MV-4-11 (cell line): ENCODE measurements around the gene CLEC4G.
A peak's percentile ranks its signal among the peaks of the same experiment; 100 is the strongest.

Experiments
- DNase-seq: peaks from one replicate; lab custom pipeline; 2025; lab: John Stamatoyannopoulos, UW

CLEC4G gene

DNA sequence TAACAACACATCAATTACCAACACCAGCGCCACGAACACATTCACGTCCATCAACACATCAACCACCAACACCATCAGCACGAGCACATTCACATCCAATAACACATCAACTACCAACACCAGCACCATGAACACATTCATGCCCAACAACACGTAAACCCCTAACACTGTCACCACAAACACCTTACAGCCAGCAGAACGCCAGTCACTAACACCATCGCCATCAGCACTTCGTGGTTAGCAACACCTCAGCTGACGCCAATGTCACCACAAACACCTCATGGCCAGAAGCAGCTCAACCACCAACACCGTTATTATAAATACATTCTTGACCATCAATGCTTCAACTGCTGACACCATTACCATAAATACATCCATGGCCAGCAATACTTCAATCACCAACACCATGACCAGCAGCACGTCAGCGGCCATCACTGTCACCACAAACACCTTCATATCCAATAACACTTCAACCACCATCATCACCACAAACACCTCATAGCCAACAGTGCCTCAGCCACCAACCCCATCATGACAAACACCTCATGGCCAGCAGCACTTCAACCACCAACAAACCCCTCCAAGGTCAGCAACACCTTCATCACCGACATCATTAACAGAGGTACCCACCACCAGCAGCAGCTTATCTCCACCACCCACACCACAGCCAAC is 39.4 kb downstream of the CLEC4G start:
- no peak for DNase-seq

DNA sequence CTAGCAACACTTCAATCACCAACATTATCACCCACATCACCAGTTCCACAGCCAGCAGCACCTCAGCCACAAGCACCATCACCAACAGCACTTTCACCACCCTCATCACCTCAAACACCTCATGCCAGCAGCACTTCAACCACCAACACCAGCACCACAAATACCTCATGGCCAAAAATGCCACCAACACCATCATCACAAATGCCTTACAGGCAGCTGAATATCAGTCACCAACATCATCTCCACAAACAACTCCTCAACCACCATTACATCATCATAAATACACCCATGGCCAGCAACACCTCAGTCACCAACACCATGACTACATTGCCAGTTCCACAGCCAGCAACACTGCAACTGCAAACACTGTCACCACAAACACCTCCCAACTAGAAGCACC is 40.4 kb downstream of the CLEC4G start:
- DNase-seq = no peak

DNA sequence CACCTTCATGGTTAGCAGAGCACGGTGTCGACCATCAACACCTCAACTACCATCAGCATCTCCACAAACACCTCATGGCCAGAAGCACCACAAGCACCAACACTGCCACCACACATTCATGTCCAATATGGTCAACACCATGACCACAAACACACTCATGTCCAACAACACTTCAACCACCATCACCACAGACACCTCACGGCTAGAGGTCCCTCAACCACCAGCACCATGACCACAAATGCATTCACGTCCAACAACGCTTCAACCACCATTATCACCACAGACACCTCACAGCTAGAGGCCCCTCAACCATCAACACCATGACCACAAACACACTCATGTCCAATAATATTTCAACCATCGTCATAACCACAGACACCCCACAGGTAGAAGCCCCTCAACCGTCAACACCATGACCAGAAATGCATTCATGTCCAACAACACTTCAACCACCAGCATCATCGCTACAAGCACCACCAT is 41.1 kb downstream of the CLEC4G start:
- DNase-seq = no peak

DNA sequence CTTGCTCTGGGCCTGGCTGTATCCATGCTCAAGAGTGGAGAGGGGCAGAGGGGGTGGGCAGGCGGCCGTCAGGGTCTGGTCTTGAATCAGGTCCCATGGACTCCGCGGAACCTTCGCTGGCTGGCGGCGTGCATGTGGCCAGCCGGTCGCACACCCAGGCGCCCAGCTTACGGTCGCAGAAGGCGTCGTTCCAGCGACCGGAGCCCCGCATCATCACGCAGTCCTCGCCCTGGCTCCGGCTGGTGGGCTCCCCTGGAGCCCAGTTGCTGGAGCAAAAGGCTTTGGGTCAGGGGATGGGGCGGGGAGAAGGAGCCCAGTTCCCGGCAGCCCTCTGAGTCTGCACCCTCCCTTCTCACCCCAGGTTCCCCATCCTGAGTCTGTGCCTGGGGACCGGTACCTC is 42.7 kb downstream of the CLEC4G start:
- no peak for DNase-seq

DNA sequence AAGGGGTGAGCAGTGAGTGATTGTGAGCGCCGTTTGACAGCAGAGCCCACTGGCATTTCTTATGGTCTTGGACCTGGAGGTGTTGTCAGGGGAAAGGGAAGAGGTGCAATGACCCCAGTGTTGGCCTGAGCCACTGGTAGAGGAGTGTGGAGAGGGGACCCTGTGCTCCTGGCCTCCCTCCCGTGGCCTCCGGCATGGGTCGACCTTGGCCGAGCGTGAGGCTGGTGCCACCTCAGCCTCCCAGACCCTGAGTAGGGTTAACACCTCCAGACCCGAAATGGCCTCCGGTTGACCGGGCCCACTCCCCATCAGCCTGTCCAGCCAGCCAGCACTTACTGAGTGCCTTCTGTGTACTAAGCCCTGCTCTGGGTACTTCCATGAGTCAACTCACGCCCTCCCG is 44.7 kb downstream of the CLEC4G start:
- no peak for DNase-seq

DNA sequence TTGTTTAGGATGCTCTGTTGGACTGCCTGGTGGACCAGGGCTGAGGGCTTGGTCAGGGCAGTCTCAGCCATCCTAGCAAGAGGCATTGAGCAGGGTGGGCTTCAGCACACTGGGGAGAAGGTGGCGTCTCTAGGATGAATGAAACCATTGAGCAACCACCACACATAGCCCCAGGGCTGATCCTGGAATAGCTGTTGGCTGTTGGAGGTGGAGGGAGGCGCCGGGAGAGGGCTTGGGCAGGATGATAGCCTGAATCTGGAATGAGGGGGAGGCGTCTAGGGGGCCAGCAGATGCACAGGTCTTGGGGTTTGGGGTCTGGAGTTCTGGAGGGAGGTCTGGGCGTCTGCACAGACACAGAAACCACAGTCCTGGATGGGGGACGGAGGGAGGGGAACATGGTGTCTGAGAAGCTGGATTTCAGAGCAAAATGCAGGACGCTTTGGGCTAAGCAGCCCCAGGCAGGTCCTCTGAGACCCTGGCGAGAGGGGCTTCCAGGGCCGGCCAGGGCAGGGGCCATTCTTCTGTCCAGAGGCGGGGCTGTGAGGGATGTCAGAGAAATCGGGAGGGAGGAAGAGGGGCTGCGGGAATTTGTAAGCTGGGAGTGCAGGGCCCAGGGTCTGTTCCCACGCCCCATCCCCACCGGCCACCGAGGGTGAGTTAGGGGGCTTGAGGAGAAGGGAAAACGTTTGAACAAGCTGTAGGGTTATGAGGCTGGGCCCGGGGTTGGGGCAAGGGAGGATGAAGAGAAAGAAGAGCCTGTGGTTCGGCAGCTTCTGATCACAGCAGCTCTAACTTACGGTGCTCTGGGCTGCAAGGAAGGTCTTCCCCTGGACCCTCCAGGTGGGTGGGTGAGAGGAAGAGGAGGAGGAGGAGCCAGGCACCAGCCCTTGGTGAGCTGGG is 46.1 kb downstream of the CLEC4G start:
- no peak for DNase-seq

DNA sequence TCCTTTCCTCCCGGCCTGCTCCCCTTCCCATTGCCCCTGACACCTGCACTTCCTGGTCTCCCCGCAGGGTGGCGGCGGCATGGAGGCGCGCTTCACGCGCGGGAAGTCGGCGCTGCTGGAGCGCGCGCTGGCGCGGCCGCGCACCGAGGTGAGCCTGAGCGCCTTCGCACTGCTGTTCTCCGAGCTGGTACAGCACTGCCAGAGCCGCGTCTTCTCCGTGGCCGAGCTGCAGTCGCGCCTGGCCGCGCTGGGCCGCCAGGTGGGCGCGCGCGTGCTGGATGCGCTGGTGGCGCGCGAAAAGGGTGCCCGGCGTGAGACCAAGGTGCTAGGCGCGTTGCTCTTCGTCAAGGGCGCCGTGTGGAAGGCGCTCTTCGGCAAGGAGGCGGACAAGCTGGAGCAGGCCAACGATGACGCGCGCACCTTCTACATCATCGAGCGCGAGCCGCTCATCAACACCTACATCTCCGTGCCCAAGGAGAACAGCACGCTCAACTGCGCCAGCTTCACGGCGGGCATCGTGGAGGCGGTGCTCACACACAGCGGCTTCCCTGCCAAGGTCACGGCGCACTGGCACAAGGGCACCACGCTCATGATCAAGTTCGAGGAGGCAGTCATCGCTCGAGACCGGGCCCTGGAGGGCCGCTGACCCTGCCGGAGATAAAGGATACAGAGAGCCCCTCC is 49.6 kb downstream of the CLEC4G start:
- DNase-seq = no peak

DNA sequence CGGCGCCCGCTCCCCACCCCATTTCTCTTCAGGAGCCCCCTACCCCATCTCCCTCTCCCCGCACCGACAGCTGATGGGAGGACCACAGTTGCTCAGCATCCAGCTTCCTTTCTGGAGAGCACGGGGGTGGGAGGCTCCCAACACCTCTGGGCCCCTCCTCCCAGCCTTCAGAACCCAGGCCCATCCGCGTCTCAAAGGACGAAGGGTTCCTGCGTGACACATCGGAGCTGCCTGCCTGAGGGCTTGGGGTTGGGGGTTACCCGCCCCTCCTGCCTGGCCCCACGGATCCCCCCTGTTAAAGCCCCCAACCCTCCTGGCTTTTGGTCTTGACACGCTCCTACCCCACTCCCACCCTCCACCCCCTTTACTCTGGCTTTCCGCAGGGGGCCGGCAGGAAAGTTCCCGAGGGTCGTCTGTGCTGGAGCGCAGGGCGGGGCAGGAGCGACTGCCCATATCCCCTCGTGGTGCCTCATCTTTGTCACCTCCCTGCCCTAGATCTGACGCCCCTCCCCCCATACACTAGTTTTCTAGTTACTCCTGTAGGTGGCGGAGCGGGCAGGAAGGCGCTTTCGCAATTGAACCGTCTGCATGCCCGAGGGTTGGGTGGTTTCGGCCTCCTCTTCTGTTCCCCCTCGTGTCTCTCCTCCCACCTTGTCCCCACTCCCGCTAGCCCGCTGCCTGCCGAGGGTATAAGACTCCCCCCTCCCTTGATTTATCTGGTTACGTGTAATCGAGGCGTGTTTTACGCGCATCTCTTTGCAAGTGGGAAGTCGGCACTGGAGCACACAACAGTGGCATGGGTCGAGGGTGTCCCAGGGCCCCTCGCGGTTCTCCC is 50.4 kb downstream of the CLEC4G start:
- DNase-seq = peak; percentile 98

DNA sequence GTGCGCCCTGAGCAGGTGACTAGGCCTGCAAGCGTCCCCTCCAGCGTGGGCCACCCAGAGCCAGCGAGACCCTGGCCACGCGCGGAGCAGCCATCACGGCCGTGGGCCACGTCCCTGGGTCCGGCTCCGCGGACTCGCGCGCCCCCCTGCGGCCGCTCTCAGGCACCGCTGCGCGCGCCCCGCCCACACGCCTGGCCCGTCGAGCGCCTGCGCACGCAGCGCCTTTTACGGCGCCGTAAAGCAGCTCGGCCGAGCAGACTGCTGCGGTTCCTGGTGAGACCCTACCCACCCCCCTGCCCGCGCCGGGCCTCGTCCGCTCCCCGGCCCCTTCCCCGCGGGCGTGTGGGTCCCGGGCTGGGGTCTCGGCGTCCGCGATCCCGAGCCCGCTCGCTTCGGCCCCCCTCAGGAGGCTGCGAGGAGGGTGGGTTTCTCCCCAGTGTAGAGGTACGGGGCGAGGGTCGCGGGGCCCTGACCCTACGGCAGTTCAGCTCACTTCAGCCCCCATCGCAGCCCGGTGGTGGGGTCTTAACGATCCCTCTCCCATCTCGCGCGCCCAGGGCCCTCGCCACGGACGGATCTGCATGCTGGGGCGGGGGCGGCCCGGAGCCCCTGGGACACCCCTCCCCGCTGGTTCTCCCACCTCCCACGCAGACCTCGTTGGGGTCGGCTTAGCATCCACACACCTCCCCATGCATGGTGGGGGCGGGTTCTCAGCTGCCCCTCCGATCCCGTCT is 51.1 kb downstream of the CLEC4G start, which contains the start of gene TRAPPC5:
Gene TRAPPC5, plus strand, starts transcription at position 228 of the 734 bp plus-strand sequence. CDS start 1,421 bp downstream, outside the sequence.
- DNase-seq = peak; percentile 88

DNA sequence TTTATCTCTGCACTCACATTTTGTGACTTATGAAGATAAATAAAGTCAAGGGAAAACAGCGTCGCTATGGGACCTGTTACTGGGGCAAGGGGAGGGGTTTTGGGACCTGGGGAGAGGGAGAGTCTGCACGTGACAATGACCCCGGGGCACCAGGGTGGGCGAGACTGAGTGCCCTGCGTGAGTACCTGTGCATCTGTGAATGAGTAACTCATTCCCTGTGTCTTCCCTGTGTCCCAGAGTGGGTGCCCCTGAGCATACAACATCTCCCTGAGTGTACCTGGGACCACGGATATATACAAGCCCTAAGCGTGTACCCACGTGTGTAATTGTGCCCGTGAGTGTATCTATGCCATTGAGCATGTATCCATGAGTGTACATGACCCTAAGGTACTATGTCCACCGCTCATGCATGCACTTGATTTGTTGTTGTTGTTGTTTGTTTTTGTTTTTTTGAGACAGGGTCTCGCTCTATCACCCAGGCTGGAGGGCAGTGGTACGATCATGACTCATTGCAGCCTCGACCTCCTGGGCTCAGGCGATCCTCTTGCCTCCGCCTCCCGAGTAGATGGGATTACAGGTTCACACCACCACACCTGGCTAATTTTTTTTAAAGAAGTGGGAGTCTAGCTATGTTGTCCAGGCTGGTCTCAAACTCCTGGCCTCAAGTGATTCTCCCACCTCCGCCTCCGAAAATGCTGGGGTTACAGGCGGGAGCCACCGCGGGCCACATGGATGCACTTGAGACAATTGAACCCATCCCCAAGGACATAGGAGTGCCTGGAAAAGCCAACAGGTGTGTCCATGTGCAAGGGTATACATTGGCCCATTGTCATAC is 51.9 kb downstream of the CLEC4G start:
- no peak for DNase-seq

DNA sequence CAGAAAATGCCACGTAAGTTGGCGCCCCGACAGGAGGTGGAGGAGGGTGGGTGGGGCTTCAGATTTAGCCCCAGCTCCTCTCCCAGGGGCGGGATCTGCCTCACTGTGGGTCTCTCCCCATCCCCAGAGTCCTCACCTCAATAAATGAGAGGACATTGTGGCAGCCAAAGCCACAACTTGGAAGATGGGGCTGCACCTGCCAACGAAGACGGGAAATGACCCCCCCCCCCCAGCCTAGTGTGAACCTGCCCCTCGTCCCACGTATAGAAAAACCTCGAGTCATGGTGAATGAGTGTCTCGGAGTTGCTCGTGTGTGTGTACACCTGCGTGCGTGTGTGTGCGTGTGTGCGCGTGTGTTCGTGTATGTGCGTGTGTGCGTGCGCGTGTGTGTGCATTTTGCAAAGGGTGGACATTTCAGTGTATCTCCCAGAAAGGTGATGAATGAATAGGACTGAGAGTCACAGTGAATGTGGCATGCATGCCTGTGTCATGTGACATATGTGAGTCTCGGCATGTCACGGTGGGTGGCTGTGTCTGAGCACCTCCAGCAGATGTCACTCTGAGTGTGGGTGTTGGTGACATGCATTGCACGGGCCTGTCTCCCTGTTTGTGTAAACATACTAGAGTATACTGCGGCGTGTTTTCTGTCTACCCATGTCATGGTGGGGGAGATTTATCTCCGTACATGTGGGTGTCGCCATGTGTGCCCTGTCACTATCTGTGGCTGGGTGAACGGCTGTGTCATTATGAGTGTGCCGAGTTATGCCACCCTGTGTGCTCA is 52.7 kb downstream of the CLEC4G start:
- peak; percentile 85 for DNase-seq
